IMR-90 (cell line): ENCODE results near the gene ZSWIM3. TPM values are rescaled to one million over a fixed set of nuclear protein-coding genes. Genes with fewer than 3 reads are reported as not detected.

Experiments
- CEBPB ChIP-seq: IDR thresholded peaks from 2 replicates; pipeline ENCODE4 v1.6.1; 2012; ENCODE audit warnings: low read depth, low read length, improper control_type of control experiment
- CHD1 ChIP-seq: IDR thresholded peaks from 2 replicates; pipeline ENCODE4 v1.6.1; 2012; ENCODE audit warnings: low read depth, low read length, improper control_type of control experiment
- RFX5 ChIP-seq: IDR thresholded peaks from 2 replicates; pipeline ENCODE4 v1.8.0; 2012; ENCODE audit warnings: low read depth, mild to moderate bottlenecking, low read length, moderate library complexity
- SMC3 ChIP-seq: fragments of 150-350 bp; IDR thresholded peaks from 2 replicates; pipeline ENCODE4 v1.6.1; 2016; ENCODE audit warnings: low read depth, mild to moderate bottlenecking, antibody characterized with exemption, low read length, moderate library complexity
- polyA plus RNA-seq, 3 experiments: library from polyadenylated mRNA; depleted of rRNA; stranded (reverse); fragments of >200 nt; gene quantifications; 2 replicates each; pipeline ENCODE4 v1.2.3, GENCODE V29; 2012; ENCODE audit warnings: low replicate concordance in 1 of 3
- total RNA-seq: library from RNA; depleted of rRNA; stranded (reverse); fragments of >200 nt; gene quantifications from 2 replicates; pipeline ENCODE4 v1.2.3, GENCODE V29; 2012

ZSWIM3 gene
- total and polyA plus RNA-seq, 2 of the 4 experiments (the other 2 are of a cell fraction) = 3.3 to 8.6 TPM

- TF ChIP-seq RFX5 (no peak), SMC3 (no peak), CEBPB (no peak), CHD1 (no peak)
Observed at GRCh38 chr20:45919542-45920399, 62.4 kb downstream of the ZSWIM3 start (continued).
